ENCODE results near the gene CDR2.

CDR2 gene

GRCh38 chr16:22375117-22375962 is 921 bp upstream of the CDR2 start:
- FAIRE-seq = no peak

GRCh38 chr16:22373662-22374310 is 633 bp downstream of the CDR2 start:
- FAIRE-seq = no peak

- FAIRE-seq = no peak
Measured at GRCh38 chr16:22372882-22373661, 1.3 kb downstream of the CDR2 start.

GRCh38 chr16:22370038-22370820 is 4.2 kb downstream of the CDR2 start:
- no peak for FAIRE-seq

- FAIRE-seq = no peak
Measured at GRCh38 chr16:22369221-22369811, 5.1 kb downstream of the CDR2 start.

- peak; percentile 5 for FAIRE-seq
Measured at GRCh38 chr16:22368200-22368826, 6.1 kb downstream of the CDR2 start.

- FAIRE-seq = no peak
Measured at GRCh38 chr16:22366889-22367288, 7.5 kb downstream of the CDR2 start.

GRCh38 chr16:22366371-22366770 is 8.0 kb downstream of the CDR2 start:
- no peak for FAIRE-seq

GRCh38 chr16:22364241-22364640 is 10.2 kb downstream of the CDR2 start:
- FAIRE-seq = no peak

- no peak for FAIRE-seq
Measured at GRCh38 chr16:22360963-22361659, 13.3 kb downstream of the CDR2 start.

- FAIRE-seq = no peak
Measured at GRCh38 chr16:22359679-22360078, 14.7 kb downstream of the CDR2 start.

GRCh38 chr16:22358000-22358399 is 16.4 kb downstream of the CDR2 start:
- FAIRE-seq = no peak

- no peak for FAIRE-seq
Measured at GRCh38 chr16:22357635-22357971, 16.8 kb downstream of the CDR2 start.

GRCh38 chr16:22356930-22357634 is 17.3 kb downstream of the CDR2 start:
- no peak for FAIRE-seq

GRCh38 chr16:22355487-22355908 is 18.9 kb downstream of the CDR2 start:
- no peak for FAIRE-seq

- no peak for FAIRE-seq
Measured at GRCh38 chr16:22353933-22354541, 20.4 kb downstream of the CDR2 start.

GRCh38 chr16:22353191-22353919 is 21.1 kb downstream of the CDR2 start:
- no peak for FAIRE-seq

- no peak for FAIRE-seq
Measured at GRCh38 chr16:22352723-22353122, 21.7 kb downstream of the CDR2 start.

- FAIRE-seq = no peak
Measured at GRCh38 chr16:22352140-22352539, 22.3 kb downstream of the CDR2 start.

Measured in islet of Langerhans (tissue), 1 donor.